Dedifferentiated amniotic fluid mesenchymal stem cell (primary cell): ENCODE data around the gene DBX1.
A peak's percentile ranks its signal among the peaks of the same experiment; 100 is the strongest.

Experiments
- DNase-seq: peaks from one replicate; pipeline ENCODE4 v3.0.0-alpha.2; 2016; ENCODE audit errors: extremely low spot score

Gene DBX1

GRCh38 chr11:20125927-20126326, 34.3 kb downstream of the DBX1 start:
- DNase-seq: peak; percentile 51

- no peak for DNase-seq
These were observed 38.1 kb downstream of the DBX1 start for GRCh38 chr11:20122131-20122530.

- DNase-seq: no peak
These were observed 39.9 kb downstream of the DBX1 start for GRCh38 chr11:20120134-20120925.

GRCh38 chr11:20119315-20119714, 41.0 kb downstream of the DBX1 start:
- no peak for DNase-seq

GRCh38 chr11:20118209-20118608, 42.1 kb downstream of the DBX1 start:
- no peak for DNase-seq

- no peak for DNase-seq
These were observed 43.0 kb downstream of the DBX1 start for GRCh38 chr11:20117291-20117690.

GRCh38 chr11:20116825-20117224, 43.5 kb downstream of the DBX1 start:
- no peak for DNase-seq

- DNase-seq: no peak
These were observed 45.7 kb downstream of the DBX1 start for GRCh38 chr11:20114588-20114987.

- no peak for DNase-seq
These were observed 47.2 kb downstream of the DBX1 start for GRCh38 chr11:20113149-20113438.

- DNase-seq: peak; percentile 84
These were observed 47.8 kb downstream of the DBX1 start for GRCh38 chr11:20112291-20113148.

- no peak for DNase-seq
These were observed 48.4 kb downstream of the DBX1 start for GRCh38 chr11:20111871-20112270.

- DNase-seq: no peak
These were observed 49.2 kb downstream of the DBX1 start for GRCh38 chr11:20110908-20111669.

- no peak for DNase-seq
These were observed 50.4 kb downstream of the DBX1 start for GRCh38 chr11:20109731-20110445.
